ENCODE results near the gene DRAP1. TPM values are rescaled to one million over a fixed set of nuclear protein-coding genes. Genes with fewer than 3 reads are reported as not detected.

DRAP1 gene
- total RNA-seq, 6 experiments from 2014 or later: 21.8 to 50.8 (median 32.6) TPM

- Histone ChIP-seq H3K4me1 (peaks cover 0 to 9% (median 0%) of the 10 kb centered on the region in 4 donors), H3K27me3 (no peaks in the 10 kb centered on the region), H3K27ac (peak overlapping the region; percentile 52 to 88 (median 69)), H3K36me3 (no peaks in the 10 kb centered on the region), H3K4me3 (peak overlapping the region; percentile 27 to 55 (median 45)), H3K9me3 (no peaks in the 10 kb centered on the region)
- WGBS (ENCODE audit: insufficient coverage, low coverage, low lambda C conversion rate, missing lambda C conversion rate): 83% methylated on average over 2 of the region's 26 CpGs
- ATAC-seq: peak in 1 of 4 donors; percentile 10
- intact Hi-C loops (cut with DNase I): no loop called here
- no peak for TF ChIP-seq POLR2A (IDR thresholded peaks at IDR 0.05)
- no peak for TF ChIP-seq CTCF (IDR thresholded peaks at IDR 0.05)
- DNase-seq: peak in 1 of 3 donors; percentile 56
Measured at GRCh38 chr11:65871811-65872548, 47.2 kb upstream of the DRAP1 start.

DNA sequence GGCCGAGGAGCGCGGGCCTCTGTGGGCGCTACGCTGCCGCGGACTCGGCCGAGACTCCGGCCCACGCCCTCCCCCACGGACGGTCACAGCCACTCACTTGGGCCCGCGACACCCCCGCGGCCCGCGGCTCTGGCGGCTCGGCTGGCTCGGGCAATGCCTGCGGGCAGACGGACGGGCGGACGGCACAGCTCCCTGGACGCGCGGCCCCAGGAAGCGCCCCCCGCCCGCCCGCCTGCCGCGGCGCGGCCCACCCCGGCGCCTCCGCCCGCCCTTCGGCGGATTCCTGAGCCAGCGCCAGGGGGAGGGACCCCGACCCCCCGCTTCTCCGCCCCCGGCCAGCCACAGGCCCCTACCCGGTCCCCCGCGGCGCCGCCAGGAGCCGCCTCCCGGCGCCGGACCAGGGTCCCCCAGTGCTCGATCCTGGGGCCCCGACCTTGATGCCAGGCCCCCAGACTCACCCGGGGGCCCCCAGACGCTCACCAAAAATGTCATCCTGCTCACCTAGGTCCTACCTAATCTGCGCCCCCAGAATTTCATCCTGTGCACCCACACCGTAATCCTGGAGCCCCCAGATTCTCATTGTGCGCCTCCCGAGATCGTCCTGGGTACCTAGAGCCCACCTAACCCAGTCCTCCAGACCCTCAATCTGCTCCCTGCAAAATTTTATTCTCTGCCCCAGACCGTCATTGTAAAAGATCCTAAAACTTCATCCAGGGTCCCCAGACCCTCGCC is 46.5 kb upstream of the DRAP1 start, which contains the start of gene EFEMP2:
EFEMP2 (minus strand) TSS at position 215 of the 732 bp plus-strand sequence. CDS start 446 bp downstream, outside the sequence.
- Histone ChIP-seq H3K9me3 (no peaks in the 10 kb centered on the region), H3K4me1 (peaks cover 0 to 9% (median 0%) of the 10 kb centered on the region in 4 donors), H3K27ac (peak within 1 kb of the TSS; percentile 56 to 88 (median 69)), H3K36me3 (no peaks in the 10 kb centered on the region), H3K27me3 (no peaks in the 10 kb centered on the region), H3K4me3 (peak within 1 kb of the TSS; percentile 27 to 55 (median 45))
- intact Hi-C loops (cut with DNase I): no loop called here
- 10% methylated on average over 7 of the region's 69 CpGs for WGBS (ENCODE audit: insufficient coverage, low coverage, low lambda C conversion rate, missing lambda C conversion rate)
- DNase-seq (no peak), ATAC-seq (no peak)
- TF ChIP-seq CTCF (IDR thresholded peaks at IDR 0.05): no peak

- intact Hi-C loops (cut with DNase I): no loop called here
Measured at GRCh38 chr11:65873318-65874156, 45.7 kb upstream of the DRAP1 start.

More at GRCh38 chr11:65873318-65874156, 45.7 kb upstream of the DRAP1 start:
- ATAC-seq (peak; percentile 96 to 98 (median 97)), DNase-seq (peak; percentile 95 to 97 (median 96))
- no peaks in the 10 kb centered on the region for H3K36me3 ChIP-seq
- 14% methylated on average over 30 of the region's 54 CpGs for WGBS (ENCODE audit: insufficient coverage, low coverage, low lambda C conversion rate, missing lambda C conversion rate)
- H3K9me3 ChIP-seq: no peaks in the 10 kb centered on the region
- TF ChIP-seq POLR2A (IDR thresholded peaks at IDR 0.05) (peak; percentile 80), CTCF (IDR thresholded peaks at IDR 0.05) (no peak)
- peak overlapping the region; percentile 27 to 55 (median 45) for H3K4me3 ChIP-seq
- H3K27ac ChIP-seq: peak overlapping the region; percentile 56 to 88 (median 69)
- no peaks in the 10 kb centered on the region for H3K27me3 ChIP-seq
- peaks cover 0 to 9% (median 0%) of the 10 kb centered on the region in 4 donors for H3K4me1 ChIP-seq
